ENCODE results near the gene CSK.

GRCh38 chr15:74824976-74825375, 43.1 kb downstream of the CSK start:
- no peak for TF ChIP-seq POLR2A (IDR thresholded peaks at IDR 0.05)
- TF ChIP-seq CTCF (IDR thresholded peaks at IDR 0.05): no peak
